CD4-positive, alpha-beta T cell treated with Interleukin-15 for 1 hour (primary cell): ENCODE data around the gene GRAPL.
"Not testable (repeated sequence)": the region's sequence is repeated elsewhere in the genome, so short reads cannot be mapped to it uniquely, and the experiment has no call there.

Source experiments
- DNase-seq: peaks from one replicate; pipeline ENCODE4 v3.0.0-alpha.2; 2020

The GRAPL gene

DNA sequence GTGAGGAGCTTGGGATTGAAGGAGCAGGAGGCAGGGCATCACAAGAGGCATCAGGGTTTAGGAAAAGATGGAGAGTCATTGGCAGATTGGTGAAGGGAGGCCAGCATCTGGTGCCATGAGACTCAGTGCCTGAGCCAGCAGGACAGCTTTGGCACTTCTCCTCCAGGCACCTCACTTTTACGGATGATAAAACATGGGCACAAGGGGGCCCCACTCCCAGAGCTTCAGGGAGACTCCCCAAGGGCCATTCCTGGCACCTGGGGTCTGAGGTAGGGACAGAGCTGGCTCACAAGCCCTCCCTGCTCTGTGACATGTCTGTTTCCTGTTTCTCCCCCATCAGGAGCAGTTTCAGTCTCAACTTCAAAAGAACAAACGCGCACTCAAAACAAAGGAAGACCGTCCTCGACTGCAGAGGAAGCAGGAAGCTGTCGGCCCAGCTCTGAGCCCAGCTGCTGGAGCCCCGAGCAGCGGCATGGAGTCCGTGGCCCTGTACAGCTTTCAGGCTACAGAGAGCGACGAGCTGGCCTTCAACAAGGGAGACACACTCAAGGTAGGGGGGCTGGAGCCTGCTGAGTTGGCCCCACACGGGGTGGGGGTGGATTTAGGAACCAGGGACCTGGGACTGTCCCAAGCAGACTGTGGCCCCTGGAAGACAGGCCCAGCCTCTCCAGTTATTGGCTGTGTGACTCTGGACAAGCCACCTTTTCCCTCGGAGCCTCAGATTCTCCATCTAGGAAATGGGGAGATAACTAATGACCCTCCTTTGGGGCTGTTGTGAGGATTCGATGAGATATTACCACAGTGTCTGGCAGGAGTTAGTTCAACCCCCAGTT lies at the start of gene GRAPL:
TSS of gene GRAPL (plus strand) at position 442 of the 833 bp plus-strand sequence. CDS start at position 473, 31 bp downstream.
- not testable (repeated sequence) for DNase-seq

DNA sequence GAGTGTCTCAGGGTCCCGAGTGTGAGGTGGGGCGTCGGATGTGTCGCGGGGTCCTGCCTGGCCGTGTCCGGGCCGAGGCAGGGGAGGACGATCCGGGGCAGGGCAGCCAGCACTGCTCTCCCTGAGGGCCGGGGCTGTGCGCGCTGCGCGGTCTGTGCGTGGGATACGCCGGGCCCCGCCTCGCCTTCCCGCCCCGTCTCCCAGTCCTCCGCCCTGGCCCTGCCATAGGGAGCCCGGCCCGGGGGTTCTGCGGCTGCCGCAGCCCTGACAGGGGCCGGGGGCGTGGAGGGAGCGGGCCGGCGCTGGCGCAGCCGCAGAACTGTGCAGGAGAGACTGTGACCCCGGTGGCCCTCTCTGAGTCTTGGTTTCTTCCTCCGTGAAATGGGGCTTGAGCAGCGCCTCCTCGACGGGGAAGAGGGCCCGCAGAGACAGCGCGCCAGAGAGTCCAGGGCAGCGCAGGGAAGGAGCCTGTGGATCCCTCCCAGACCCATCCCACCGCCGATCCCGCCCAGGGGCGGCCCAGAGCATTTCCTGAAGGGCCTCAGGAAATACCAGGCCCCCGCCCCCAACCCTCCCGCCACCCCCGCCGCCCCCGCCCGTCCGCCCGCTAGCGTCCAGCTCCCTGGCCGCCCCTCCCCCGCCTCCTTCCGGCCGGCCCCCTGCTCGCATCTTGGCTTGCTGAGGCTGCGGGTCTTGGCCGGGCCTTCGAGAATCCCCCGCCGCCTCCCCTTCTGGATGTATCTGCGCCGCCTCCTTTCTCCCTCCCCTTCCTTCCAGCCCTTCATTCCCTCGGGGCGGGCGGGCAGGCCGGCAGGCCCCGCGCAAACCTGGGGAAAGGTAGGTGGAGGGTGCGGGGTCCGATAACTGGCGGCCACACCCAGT lies 38.3 kb upstream of the GRAPL start:
- not testable (repeated sequence) for DNase-seq

DNA sequence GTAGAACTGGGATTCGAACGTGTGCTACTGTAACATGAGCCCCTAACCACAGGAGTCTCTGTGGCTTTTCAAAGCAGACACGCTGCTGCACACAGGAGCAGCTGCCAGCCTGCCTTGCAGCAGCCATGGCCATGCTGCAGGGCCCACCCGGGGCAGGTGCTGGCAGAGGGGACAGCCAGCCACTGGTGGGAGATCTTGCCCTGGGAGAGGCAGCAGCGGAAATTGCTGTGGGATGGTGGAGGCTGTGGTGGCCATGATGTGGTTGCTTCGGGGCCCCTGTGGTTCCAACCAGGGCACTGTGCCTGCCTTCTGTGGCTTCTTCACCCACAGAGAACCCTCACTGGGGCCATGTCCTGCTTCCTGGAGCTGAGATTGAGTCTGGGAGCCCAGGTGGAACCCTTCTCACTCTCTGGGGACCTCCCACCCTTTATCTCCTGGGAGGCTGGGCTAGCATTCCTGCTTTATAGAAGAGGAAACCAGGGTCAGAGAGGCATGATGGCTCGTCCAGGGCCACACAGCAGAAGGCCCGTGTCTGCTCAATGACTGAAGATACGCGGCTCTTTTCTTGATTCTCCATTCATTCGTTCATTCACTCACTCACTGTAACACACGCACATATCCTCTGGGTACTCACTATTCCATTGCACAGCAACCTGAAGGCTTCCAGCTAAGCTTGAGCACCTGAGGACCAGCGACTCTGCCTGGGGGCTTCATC lies 37.2 kb upstream of the GRAPL start:
- DNase-seq, result not testable (repeated sequence)

DNA sequence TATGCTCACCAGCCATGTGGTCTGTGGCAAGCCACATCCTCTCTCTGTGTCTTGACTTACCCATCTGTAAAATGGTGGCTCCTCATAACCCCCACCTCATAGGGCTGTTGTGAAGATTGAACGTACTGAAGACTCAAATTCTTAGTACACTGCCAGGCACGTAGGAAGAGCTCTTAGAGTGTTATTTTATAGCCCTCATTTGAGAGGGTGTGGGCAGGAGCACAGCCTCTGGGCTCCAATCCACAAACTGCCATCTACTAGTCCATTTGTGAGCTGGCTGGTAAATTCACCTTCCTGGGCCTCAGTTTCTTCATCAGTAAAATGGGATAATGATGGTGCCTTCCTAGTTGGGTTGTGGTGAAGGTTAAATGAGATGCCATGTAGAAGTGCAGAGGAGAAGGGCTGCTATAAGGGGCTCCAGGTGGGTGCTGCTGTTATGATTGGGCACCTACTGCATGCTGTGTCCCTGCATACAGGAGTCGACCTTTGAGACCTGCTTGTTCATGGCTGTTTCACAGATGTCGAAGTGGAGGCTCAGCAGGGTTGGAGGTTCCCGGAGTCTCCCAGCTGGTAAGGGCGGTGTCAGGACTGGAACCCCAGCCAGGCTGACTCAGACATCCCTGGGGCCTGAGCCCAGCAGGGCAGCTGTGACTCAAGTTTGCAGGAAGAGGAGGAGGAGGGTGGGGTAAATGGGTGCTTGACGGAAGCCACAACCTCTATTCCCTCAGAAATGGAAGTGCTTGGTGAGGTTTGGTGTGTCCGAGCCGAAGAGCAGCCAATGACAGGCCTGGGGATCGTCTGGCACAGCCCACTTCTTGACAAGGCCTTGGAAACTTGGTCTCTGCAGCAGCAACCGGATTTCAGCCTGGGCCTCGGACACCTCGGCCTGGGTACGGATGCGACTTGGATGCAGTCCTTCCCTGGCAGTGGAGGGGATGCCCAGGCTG lies 34.4 kb upstream of the GRAPL start:
- DNase-seq, result peak; percentile 5

DNA sequence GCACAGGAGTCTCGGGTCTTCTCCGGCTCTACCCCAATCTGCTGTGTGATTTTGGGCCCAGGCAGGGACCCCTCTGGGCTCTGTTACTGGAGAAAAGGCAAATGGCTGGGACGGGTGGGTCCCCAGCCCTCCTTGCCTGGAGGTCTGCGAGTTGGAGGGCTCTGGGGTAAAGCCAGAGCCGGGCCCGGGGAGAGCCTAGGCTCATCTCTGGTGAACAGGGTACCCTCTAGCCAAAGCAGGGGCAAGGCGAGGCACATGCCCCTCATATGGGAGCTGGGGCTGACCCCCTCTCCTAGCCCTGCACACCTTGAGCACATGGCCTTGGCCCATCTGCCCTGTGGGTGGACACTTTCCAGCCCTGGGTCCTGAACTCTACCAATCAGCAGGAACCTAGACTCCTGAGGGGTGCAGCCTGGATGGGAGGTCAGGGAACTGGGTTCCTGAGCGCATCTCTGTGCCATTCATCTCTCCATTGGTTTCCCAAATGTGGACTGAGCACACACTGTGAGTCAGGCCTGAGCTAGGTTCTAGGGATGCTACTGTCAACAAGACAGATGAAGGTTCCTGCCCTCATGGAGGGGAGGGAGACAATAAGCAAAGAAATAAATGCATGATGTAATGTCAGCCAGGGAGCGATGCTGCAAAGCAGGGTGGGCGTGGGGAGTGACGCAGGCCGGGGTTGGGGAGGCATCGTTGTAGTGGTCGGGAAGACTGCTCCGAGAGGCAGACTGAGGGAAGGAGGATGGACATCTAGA lies 33.5 kb upstream of the GRAPL start:
- not testable (repeated sequence) for DNase-seq

DNA sequence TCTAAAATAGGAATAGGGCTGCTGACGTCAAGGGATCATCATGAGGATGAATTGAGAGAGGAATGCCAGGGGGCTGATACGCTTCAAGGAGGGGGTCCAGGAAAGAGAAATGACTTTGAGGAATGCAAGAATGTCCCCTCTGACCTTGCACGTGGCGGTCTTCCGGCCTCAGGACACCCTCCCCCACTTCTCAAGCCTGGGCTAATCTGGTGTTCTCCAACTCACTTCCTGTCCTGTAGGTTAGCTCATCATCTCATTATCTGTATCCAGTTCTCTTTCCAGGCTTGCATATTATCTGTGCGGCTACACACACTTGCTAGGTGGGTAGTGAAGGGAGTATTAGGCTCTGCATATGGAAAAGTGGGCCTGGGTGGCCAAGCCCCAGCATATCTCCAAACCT lies 18.9 kb upstream of the GRAPL start:
- not testable (repeated sequence) for DNase-seq

DNA sequence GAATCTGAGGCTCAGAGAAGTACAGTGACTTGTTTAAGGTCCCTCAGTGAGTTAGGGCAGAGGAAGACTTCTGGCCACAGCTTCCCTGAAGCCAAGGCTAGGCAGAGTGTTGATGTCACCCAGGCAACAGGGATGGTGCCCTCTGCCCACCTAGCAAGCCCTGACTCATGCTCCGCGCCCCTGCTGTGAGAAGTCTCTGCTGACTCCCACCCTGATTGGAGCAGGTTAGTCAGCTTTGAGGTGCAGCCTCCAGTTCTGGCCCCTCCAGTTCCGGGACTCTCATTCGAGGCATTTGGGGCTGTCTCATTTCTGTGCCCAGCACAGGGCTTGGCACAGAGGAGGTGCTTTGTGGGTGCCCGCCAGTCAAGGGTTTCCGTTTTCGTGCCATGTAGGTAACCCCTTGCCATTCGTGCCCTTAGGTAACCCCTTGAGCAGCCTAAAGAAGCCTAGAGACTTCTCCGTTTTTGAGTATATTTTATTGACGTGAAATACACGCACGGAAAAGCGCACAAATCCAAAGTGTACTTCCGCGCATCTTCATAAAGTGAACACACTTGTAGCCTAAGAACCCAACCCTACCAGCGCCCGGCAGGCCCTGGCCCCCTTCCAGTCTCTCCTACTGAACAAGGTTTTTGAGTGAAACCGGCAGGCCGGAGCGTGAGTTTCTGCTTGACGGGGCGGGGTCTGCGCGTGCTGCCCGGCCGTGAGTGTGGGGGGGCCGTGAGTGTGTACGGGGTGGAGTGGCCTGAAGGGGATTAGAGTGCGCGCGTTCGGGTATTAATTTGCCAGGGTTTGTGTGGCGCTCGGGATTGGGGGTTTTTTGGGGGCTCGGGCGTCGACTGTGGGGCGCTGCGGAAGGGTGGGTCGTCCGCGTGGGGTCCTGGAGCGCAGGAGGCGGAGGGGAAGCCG lies 16.9 kb upstream of the GRAPL start:
- not testable (repeated sequence) for DNase-seq

DNA sequence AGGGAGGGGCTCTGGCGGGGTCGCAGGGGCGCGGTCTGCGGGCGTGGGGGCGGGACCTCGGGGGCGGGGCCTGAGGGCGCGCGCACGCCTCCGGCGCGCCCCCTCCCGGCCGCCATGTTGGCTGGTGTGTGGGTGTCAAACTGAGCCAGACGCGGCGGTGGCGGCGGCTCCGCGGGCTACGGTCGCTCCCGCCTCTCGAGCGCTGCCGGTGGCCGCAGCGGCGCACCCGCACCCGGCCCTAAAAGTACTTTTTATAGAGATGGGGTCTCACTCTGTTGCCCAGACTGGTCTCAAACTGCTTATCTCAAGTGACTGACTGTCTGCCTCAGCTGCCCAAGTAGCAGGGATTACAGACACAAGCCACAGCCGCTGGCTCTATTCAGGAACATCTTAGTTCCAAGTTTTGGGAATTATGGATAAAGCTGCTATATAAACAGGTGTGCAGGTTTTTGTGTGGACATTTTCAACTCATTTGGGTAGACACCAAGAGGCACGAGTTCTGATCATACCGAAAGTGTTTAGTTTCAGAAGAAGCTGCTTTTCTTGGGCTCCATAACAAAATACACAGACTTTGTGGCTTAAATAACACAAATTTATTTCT lies 16.2 kb upstream of the GRAPL start:
- peak; percentile 72 for DNase-seq

DNA sequence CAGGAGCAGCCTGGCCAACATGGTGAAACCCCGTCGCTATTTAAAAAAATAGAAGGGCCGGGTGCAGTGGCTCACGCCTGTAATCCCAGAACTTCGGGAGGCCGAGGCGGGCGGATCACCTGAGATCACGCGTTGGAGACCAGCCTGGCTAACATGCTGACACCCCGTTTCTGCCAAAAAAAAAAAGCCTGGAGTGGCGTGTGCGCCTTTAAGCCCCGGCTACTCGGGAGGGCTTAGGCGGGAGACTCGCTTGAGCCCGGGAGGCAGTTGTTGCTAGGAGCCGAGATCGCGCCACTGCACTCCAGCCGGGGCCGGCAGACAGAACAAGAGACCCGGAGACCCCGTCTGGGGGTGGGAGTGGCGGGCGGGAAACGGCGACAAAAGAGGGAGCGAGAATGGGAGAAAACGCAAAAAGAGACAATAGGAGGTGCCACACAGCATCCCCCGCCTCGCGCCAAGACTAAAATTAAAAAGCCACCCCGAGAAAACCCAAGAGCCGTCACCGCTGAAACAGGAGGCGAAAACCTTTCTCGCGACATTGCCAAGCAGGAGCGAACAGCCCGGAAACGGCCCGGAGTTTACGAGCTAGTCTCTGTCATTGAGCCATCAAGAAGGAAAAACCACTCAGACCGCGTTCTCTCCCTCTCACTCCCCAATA lies 15.5 kb upstream of the GRAPL start:
- DNase-seq, result peak; percentile 2

DNA sequence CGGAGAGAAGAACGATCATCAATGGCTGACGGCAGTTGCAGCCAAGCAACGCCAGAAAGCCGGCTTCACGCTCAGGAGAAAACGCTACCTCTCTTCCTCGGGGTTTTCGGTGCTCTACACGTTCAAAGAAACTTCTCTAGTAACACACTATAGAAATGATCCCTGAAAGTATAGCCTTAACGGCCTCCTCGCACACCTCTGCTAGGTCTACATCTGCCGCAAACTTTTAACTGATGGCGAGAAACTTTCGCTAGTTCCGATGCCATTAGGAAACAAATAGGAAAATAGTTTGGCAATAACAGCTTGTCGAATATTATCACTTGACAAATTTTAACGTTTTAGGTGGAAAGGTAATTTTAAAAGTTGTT lies 14.9 kb upstream of the GRAPL start:
- DNase-seq, result peak; percentile 27

DNA sequence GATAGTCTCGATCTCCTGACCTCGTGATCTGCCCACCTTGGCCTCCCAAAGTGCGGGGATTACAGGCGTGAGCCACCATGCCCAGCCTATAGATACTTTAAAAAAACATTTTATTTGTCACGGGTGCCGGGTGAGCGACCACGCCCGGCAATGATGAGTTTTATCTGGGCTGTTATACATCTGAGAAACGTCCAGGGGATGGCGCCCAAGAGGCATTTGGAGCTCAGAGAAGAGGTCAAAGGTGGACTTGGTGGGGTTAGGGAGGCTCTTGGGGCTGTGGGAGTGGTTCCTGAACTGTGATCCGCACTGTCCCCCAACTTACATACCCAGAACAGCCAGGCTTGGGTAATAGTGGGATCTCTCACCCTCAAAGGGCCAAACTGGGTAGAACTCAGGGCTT lies 8.7 kb upstream of the GRAPL start:
- not testable (repeated sequence) for DNase-seq

DNA sequence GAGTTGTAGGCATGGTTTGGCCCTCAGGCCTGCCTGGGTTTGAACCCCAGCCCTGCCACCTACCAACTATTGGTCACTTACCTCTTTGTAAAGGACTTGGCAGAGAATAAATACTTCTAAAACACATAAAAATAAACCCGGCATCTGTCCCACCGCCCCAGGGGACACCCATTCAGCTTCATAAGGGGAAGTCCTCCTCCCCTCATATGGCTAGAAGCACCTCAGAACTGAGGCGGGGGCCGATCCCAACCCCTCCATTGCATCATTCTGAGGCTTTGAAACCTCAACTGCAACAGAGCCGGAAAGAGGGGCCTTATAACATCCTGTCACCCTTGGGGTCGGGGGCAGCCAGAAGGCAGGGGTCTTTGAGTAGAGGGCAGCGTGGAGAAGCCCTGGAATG lies 2.1 kb upstream of the GRAPL start:
- not testable (repeated sequence) for DNase-seq

DNA sequence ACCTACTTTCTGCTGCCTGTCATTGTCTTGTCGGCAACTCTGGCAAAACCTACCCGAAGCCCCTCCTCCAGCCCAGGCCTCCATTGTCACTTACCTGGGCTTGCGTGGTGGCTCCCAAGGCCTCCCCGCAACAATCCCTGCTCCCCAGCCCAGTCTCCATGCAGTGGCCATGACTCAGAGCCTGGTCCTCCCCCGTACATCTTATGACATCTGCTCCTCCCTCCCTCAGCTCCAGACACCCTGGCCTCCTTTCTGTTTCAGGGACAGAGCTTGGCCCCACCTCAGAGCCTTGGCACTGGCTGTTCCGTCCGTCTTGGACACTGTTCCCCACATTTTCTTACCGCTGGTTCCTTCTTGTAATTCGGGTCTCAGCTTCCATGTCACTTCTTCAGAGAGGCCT lies 2.1 kb downstream of the GRAPL start:
- DNase-seq, result not testable (repeated sequence)

DNA sequence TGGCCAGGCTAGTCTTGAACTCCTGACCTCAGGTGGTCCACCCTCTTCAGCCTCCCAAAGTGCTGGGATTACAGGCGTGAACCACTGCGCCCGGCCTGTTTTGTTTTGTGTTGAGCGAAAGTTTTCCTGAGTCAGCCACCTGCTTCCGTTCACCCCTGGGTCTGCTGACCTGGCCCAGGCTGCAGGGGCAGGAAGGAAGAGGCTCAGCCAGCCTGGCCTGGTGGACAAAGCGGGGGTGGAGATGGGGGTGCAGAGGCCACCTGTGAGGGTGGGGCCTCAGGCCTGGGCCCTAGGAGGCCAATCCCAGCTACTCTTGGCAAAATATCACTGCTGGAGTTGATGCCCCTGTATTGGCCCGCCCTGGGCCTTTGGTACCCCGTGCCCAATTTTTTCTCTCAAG lies 3.7 kb downstream of the GRAPL start:
- not testable (repeated sequence) for DNase-seq

DNA sequence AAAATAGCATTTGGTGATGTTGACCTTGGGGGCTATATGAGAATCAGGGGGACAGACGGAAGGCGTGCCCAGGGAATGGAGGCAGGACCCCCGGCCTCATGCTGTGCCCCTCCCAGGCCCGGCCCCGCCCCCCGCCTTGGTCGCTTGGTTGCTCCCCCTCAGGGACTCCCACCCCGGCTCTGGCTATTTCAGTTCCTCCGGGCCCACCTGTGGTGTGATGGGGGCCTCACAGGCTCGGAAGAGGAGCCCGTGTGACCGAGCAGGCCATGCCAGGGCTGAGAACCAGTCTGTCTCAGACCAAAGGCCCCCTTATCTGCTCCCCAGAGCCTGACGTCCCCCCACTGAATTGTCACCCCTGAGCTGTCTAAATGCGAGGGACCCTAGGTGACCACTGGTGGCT lies 4.4 kb downstream of the GRAPL start:
- DNase-seq, result not testable (repeated sequence)

DNA sequence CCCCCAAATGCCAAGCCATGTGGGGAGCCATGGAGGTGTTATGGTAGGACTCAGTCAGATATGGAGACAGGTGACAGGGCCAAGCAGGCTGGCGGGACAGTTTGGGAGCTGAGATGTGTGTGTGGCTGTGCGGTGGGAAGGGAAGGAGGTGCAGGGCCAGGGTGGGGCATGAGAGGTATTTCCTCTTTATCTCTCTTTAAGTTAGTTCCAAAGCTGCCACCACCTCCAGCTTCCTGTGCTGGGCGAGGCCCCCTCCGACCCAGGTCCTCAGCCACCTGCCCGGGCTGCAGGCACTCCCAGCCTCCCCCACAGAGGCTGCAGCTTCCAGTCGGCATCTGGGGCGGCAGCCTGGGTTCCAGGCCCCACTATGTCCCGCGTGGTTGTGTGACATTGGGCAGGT lies 6.4 kb downstream of the GRAPL start:
- DNase-seq, result not testable (repeated sequence)

DNA sequence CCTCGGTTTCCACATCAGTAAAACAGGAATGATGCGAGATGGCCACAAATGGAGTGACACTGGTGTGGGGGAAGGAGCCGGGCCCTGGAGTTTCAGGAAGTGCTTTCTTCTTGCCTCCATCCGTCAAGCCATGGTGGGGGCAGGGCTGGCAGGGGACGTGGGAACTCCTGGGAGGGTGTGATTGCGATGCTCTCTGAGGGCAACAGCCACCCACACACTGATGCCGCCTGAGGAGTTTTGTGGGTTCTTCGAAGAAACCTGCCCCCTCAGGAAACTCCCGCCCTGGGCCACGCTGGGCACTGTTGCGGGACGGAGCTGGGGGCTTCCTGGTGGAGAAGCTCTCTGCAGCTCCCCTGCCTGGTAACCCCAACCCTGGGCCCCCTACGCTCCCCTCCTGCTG lies 8.0 kb downstream of the GRAPL start:
- DNase-seq, result not testable (repeated sequence)

DNA sequence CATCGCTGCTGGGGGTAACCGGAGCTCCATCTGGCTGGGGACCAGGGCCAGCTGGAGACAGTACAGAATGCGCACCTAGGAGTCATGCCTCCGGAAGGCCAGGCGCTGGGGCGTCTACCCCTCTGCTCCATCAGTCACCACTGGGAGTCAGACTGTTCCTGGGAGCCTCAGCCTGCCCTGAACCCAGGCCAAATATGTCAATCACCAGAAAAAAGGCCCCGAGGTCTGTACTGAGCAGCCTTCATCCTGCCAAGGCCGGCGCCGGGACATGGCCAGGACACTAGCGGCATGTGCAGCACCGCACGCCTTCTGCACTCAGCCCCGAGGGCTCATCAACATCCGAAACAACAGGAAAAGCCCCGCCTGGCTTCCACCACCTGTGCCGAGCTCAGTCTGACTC lies 8.7 kb downstream of the GRAPL start:
- DNase-seq, result not testable (repeated sequence)

DNA sequence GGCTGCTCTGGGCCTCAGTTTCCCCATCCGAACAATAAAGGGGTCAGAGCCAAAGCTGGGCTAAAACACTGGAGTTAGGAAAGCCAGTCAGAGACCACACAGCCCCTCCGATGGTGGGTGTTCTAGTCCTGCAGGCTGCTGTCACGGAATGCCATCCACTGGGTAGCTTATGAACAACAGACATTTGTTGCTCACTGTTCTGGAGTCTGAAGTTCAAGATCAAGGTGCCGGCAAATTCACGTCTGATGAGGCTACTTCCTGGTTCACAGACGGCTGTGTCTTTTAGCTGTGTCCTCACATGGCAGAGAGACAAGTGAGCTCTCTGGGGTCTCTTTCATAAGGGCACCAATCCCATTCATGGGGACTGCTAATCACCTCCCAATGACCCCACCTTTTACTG lies 9.2 kb downstream of the GRAPL start:
- peak; percentile 2 for DNase-seq
